Trophoblast cell (in vitro differentiated cells and primary cell): ENCODE measurements around the gene IGF1.

Experiments
- DNase-seq, 2 donors: peaks; one replicate each; pipeline ENCODE4 v3.0.0-alpha.2; 2016
- H2AFZ ChIP-seq: 2 replicates; pipeline ENCODE4 v1.6.1; 2013; ENCODE audit warnings: low read length, moderate library complexity, mild to moderate bottlenecking; ENCODE audit not compliant: insufficient read depth, poor library complexity
- H2AK5ac ChIP-seq: 2 replicates; pipeline ENCODE4 v1.6.1; 2013; ENCODE audit warnings: mild to moderate bottlenecking, low read length
- H2BK120ac ChIP-seq: 2 replicates; pipeline ENCODE4 v1.6.1; 2013; ENCODE audit warnings: low read length, mild to moderate bottlenecking, moderate library complexity; ENCODE audit not compliant: insufficient read depth, poor library complexity
- H2BK12ac ChIP-seq: 2 replicates; pipeline ENCODE4 v1.6.1; 2013; ENCODE audit warnings: mild to moderate bottlenecking, low read length, moderate library complexity
- H2BK5ac ChIP-seq: 2 replicates; pipeline ENCODE4 v1.6.1; 2013; ENCODE audit warnings: low read length, low read depth, moderate library complexity, mild to moderate bottlenecking; ENCODE audit not compliant: poor library complexity
- H3K14ac ChIP-seq: 2 replicates; pipeline ENCODE4 v1.6.1; 2013; ENCODE audit warnings: mild to moderate bottlenecking, low read length
- H3K18ac ChIP-seq: 2 replicates; pipeline ENCODE4 v1.6.1; 2013; ENCODE audit warnings: mild to moderate bottlenecking, low read length
- H3K23ac ChIP-seq: 2 replicates; pipeline ENCODE4 v1.6.1; 2013; ENCODE audit warnings: low read length
- H3K27ac ChIP-seq: 2 replicates; pipeline ENCODE4 v1.5.1; 2013; ENCODE audit warnings: low read depth, mild to moderate bottlenecking, inconsistent platforms, low read length, moderate library complexity
- H3K27me3 ChIP-seq: 2 replicates; pipeline ENCODE4 v1.6.1; 2013; ENCODE audit warnings: inconsistent platforms, mild to moderate bottlenecking, low read length, moderate library complexity; ENCODE audit not compliant: insufficient read depth
- H3K36me3 ChIP-seq, 2 experiments: 1 replicate in 1 of 2; 2 replicates in 1 of 2; pipeline ENCODE4 v1.6.1; 2013; ENCODE audit warnings: low read length in 2 of 2, mild to moderate bottlenecking in 2 of 2, moderate library complexity in 1 of 2; ENCODE audit not compliant: insufficient read depth in 2 of 2, control insufficient read depth in 1 of 2
- H3K4ac ChIP-seq: 2 replicates; pipeline ENCODE4 v1.6.1; 2013; ENCODE audit warnings: low read depth, mild to moderate bottlenecking, low read length, moderate library complexity
- H3K4me1 ChIP-seq, 2 experiments: 1 replicate in 1 of 2; 2 replicates in 1 of 2; pipeline ENCODE4 v1.6.1; 2013; ENCODE audit warnings: low read length in 2 of 2, mild to moderate bottlenecking in 2 of 2, moderate library complexity in 1 of 2; ENCODE audit not compliant: insufficient read depth in 2 of 2, control insufficient read depth in 1 of 2
- H3K4me2 ChIP-seq: 2 replicates; pipeline ENCODE4 v1.6.1; 2013; ENCODE audit warnings: inconsistent platforms, mild to moderate bottlenecking, low read length, moderate library complexity
- H3K4me3 ChIP-seq: 2 replicates; pipeline ENCODE4 v1.5.1; 2013; ENCODE audit warnings: mild to moderate bottlenecking, low read depth, low read length, inconsistent platforms
- H3K79me1 ChIP-seq: one replicate; pipeline ENCODE4 v1.6.1; 2013; ENCODE audit warnings: low read length
- H3K79me2 ChIP-seq: 2 replicates; pipeline ENCODE4 v1.6.1; 2013; ENCODE audit warnings: low read length, mild to moderate bottlenecking; ENCODE audit not compliant: control insufficient read depth, insufficient read depth, poor library complexity
- H3K9ac ChIP-seq: 2 replicates; pipeline ENCODE4 v1.6.1; 2013; ENCODE audit warnings: mild to moderate bottlenecking, low read length
- H3K9me3 ChIP-seq: 2 replicates; pipeline ENCODE4 v1.6.1; 2013; ENCODE audit warnings: low read depth, mild to moderate bottlenecking, control low read depth, inconsistent platforms, low read length; ENCODE audit not compliant: insufficient read depth
- H4K12ac ChIP-seq: 2 replicates; pipeline ENCODE4 v1.6.1; 2013; ENCODE audit warnings: low read depth, mild to moderate bottlenecking, low read length, moderate library complexity
- H4K8ac ChIP-seq: 2 replicates; pipeline ENCODE4 v1.6.1; 2013; ENCODE audit warnings: low read depth, mild to moderate bottlenecking, low read length, moderate library complexity
- H4K91ac ChIP-seq: one replicate; pipeline ENCODE4 v1.6.1; 2013; ENCODE audit warnings: low read depth, mild to moderate bottlenecking, low read length, moderate library complexity
- WGBS: extraction: QIAGEN DNeasy Blood & Tissue Kit; methylation state at CpG from one replicate; pipeline ENCODE4 v1.1.7; 2013; ENCODE audit warnings: missing lambda C conversion rate; ENCODE audit not compliant: insufficient read length, insufficient coverage; ENCODE audit errors: extremely low coverage; 5-methylcytosine and 5-hydroxymethylcytosine counted together

The IGF1 gene

GRCh38 chr12:102444093-102444492 is 36.3 kb downstream of the IGF1 start:
- H3K23ac ChIP-seq, result no peak overlapping the region
- no peaks in the 10 kb centered on the region for H3K9me3 ChIP-seq
- no CpG with 5 or more reads among the region's 3 CpGs for WGBS
- no peaks in the 10 kb centered on the region for H3K4me1 ChIP-seq
- no peak overlapping the region for H2AFZ ChIP-seq
- H3K27me3 ChIP-seq, result no peaks in the 10 kb centered on the region
- no peak overlapping the region for H2BK120ac ChIP-seq
- H3K79me1 ChIP-seq, result no peaks in the 10 kb centered on the region
- no peak overlapping the region for H4K91ac ChIP-seq
- H2BK12ac ChIP-seq, result no peak overlapping the region
- H3K4me3 ChIP-seq, result no peak overlapping the region
- no peaks in the 10 kb centered on the region for H3K36me3 ChIP-seq
- no peak overlapping the region for H3K4ac ChIP-seq
- H2AK5ac ChIP-seq, result no peak overlapping the region
- H3K9ac ChIP-seq, result no peak overlapping the region
- no peak overlapping the region for H4K8ac ChIP-seq
- H3K27ac ChIP-seq, result no peak overlapping the region
- H3K18ac ChIP-seq, result no peak overlapping the region
- no peak for DNase-seq
- H3K79me2 ChIP-seq, result no peaks in the 10 kb centered on the region
- H3K14ac ChIP-seq, result no peak overlapping the region
- no peak overlapping the region for H3K4me2 ChIP-seq
- H2BK5ac ChIP-seq, result no peak overlapping the region
- H4K12ac ChIP-seq, result no peak overlapping the region

DNA sequence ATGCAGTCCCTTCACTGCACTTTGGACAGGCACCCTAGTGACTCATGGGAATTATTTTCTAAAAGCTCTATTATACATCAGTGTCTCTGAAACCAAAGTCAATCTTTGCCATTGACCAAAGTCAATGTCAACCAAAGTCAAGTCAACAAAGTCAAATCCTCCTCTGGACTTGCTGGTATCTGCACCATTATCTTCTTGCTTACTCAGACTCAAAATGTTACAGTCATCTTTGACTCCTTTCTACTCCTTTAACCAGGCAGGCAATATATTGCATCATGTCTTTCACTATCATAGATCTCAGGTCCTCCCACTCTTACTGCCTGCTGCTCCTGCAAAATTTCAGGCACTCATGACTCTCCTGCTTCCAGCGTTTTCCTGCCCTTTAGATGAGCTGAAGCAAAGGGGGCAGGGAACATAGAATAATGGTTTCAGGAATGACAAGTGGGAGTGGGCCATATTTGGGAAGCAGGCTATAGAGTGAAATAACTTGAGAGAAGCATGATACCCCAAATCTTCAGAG is 39.2 kb downstream of the IGF1 start:
- no peaks in the 10 kb centered on the region for H3K27me3 ChIP-seq
- H2AK5ac ChIP-seq, result no peak overlapping the region
- H3K9me3 ChIP-seq, result no peaks in the 10 kb centered on the region
- H3K27ac ChIP-seq, result no peak overlapping the region
- H4K91ac ChIP-seq, result no peak overlapping the region
- H3K36me3 ChIP-seq, result no peaks in the 10 kb centered on the region
- H4K8ac ChIP-seq, result no peak overlapping the region
- H3K79me2 ChIP-seq, result no peaks in the 10 kb centered on the region
- H4K12ac ChIP-seq, result no peak overlapping the region
- DNase-seq, result peak in 1 of 2 donors; percentile 29
- H3K4me3 ChIP-seq, result no peak overlapping the region
- no peak overlapping the region for H3K14ac ChIP-seq
- H2BK120ac ChIP-seq, result no peak overlapping the region
- H2BK5ac ChIP-seq, result no peak overlapping the region
- H2AFZ ChIP-seq, result no peak overlapping the region
- WGBS, result no CpG with 5 or more reads among the region's 1 CpG
- H3K9ac ChIP-seq, result no peak overlapping the region
- no peak overlapping the region for H3K4ac ChIP-seq
- H3K4me2 ChIP-seq, result no peak overlapping the region
- no peaks in the 10 kb centered on the region for H3K79me1 ChIP-seq
- no peak overlapping the region for H3K23ac ChIP-seq
- no peaks in the 10 kb centered on the region for H3K4me1 ChIP-seq
- no peak overlapping the region for H2BK12ac ChIP-seq
- no peak overlapping the region for H3K18ac ChIP-seq

GRCh38 chr12:102439426-102440405 is 40.6 kb downstream of the IGF1 start:
- H3K36me3 ChIP-seq, result no peaks in the 10 kb centered on the region
- H3K9ac ChIP-seq, result no peak overlapping the region
- H3K4me3 ChIP-seq, result no peak overlapping the region
- no peaks in the 10 kb centered on the region for H3K79me2 ChIP-seq
- H2BK120ac ChIP-seq, result no peak overlapping the region
- H3K79me1 ChIP-seq, result no peaks in the 10 kb centered on the region
- H3K9me3 ChIP-seq, result no peaks in the 10 kb centered on the region
- H2AFZ ChIP-seq, result no peak overlapping the region
- H3K14ac ChIP-seq, result no peak overlapping the region
- H2AK5ac ChIP-seq, result no peak overlapping the region
- no peaks in the 10 kb centered on the region for H3K27me3 ChIP-seq
- H3K4me2 ChIP-seq, result no peak overlapping the region
- no peak overlapping the region for H4K12ac ChIP-seq
- H3K4ac ChIP-seq, result no peak overlapping the region
- H3K18ac ChIP-seq, result no peak overlapping the region
- DNase-seq, result no peak
- H4K91ac ChIP-seq, result no peak overlapping the region
- no peak overlapping the region for H2BK5ac ChIP-seq
- no peak overlapping the region for H4K8ac ChIP-seq
- no peaks in the 10 kb centered on the region for H3K4me1 ChIP-seq
- H3K23ac ChIP-seq, result no peak overlapping the region
- WGBS, result no CpG with 5 or more reads among the region's 11 CpGs
- no peak overlapping the region for H2BK12ac ChIP-seq
- H3K27ac ChIP-seq, result no peak overlapping the region

DNA sequence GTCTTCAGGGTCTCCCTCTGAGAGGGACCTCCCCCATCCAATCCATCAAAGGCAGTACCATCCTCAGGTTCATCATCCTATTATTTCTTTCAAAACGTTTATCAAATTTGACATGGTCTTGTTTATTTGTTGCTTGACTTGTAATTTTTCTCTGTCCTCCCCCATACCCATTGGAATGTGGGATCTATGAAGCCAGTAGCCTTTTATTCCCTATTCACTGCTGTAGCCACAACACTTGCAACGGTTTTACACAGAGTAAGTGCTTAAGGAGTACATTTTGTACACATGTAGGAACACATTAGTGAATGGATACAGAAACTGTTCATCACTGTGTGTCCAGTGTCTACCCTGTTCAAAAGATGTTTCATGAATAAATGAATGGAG is 41.5 kb downstream of the IGF1 start:
- H3K4me2 ChIP-seq, result no peak overlapping the region
- H3K23ac ChIP-seq, result no peak overlapping the region
- H3K27ac ChIP-seq, result no peak overlapping the region
- no peak overlapping the region for H4K12ac ChIP-seq
- no peak overlapping the region for H2BK12ac ChIP-seq
- no peak overlapping the region for H2BK5ac ChIP-seq
- H3K4ac ChIP-seq, result no peak overlapping the region
- H2BK120ac ChIP-seq, result no peak overlapping the region
- no peaks in the 10 kb centered on the region for H3K79me1 ChIP-seq
- no peaks in the 10 kb centered on the region for H3K79me2 ChIP-seq
- no peak overlapping the region for H4K91ac ChIP-seq
- H3K4me3 ChIP-seq, result no peak overlapping the region
- no peaks in the 10 kb centered on the region for H3K36me3 ChIP-seq
- H3K27me3 ChIP-seq, result no peaks in the 10 kb centered on the region
- no peaks in the 10 kb centered on the region for H3K9me3 ChIP-seq
- no CpG with 5 or more reads among the region's 2 CpGs for WGBS
- no peak overlapping the region for H2AK5ac ChIP-seq
- H3K14ac ChIP-seq, result no peak overlapping the region
- H3K18ac ChIP-seq, result no peak overlapping the region
- DNase-seq, result no peak
- H3K4me1 ChIP-seq, result no peaks in the 10 kb centered on the region
- no peak overlapping the region for H4K8ac ChIP-seq
- H3K9ac ChIP-seq, result no peak overlapping the region
- H2AFZ ChIP-seq, result no peak overlapping the region
